ENCODE results near the gene LCP2. TPM values are rescaled to one million over a fixed set of nuclear protein-coding genes. Genes with fewer than 3 reads are reported as not detected.
A peak's percentile ranks its signal among the peaks of the same experiment; 100 is the strongest.

Gene LCP2
- total and polyA plus RNA-seq, 12 donors, result 2.7 to 35.1 (median 4.6) TPM

GRCh38 chr5:170292179-170293104 is 5.1 kb downstream of the LCP2 start:
- H3K4me1 ChIP-seq, result peaks cover 0 to 72% (median 13%) of the 10 kb centered on the region in 9 donors
- intact Hi-C loops (cut with DNase I), result no loop called here
- H3K9me3 ChIP-seq, result no peaks in the 10 kb centered on the region
- peaks cover 0 to 69% (median 0%) of the 10 kb centered on the region in 9 donors for H3K36me3 ChIP-seq
- WGBS, 2 donors, result 96 to 98% methylated on average over 4 of the region's 4 CpGs
- peak overlapping the region in 1 of 10 donors; percentile 79 for H3K4me3 ChIP-seq
- H3K27me3 ChIP-seq, result no peaks in the 10 kb centered on the region
- DNase-seq (no peak), ATAC-seq (no peak)
- peak overlapping the region in 1 of 10 donors; percentile 99 for H3K27ac ChIP-seq
- no peak for TF ChIP-seq CTCF (IDR thresholded peaks at IDR 0.05)

- WGBS, 2 donors, result 80 to 84% methylated on average over 3 of the region's 3 CpGs
- H3K27ac ChIP-seq, result peak overlapping the region in 7 of 10 donors; percentile 26 to 88 (median 42)
- no peak for TF ChIP-seq CTCF (IDR thresholded peaks at IDR 0.05)
Observed at GRCh38 chr5:170290498-170290897, 7.1 kb downstream of the LCP2 start.

GRCh38 chr5:170289764-170290163 is 7.8 kb downstream of the LCP2 start:
- H3K9me3 ChIP-seq, result peaks cover 0 to 12% (median 1%) of the 10 kb centered on the region in 11 donors
- 40 to 62% methylated on average over 4 of the region's 4 CpGs for WGBS, 2 donors
- ATAC-seq (peak; percentile 59 to 89 (median 75)), DNase-seq (peak; percentile 29 to 50)
- H3K27me3 ChIP-seq, result no peaks in the 10 kb centered on the region
- H3K4me3 ChIP-seq, result no peak overlapping the region
- no peak for TF ChIP-seq CTCF (IDR thresholded peaks at IDR 0.05)
- intact Hi-C loops (cut with DNase I), result loop anchor here in 1 of 10 donors (5.0 kb wide), 1 partner anchor 38 kb away; no protein-coding TSS in a partner anchor
- H3K36me3 ChIP-seq, result peaks cover 0 to 95% (median 0%) of the 10 kb centered on the region in 9 donors
- peaks cover 0 to 97% (median 13%) of the 10 kb centered on the region in 9 donors for H3K4me1 ChIP-seq
- H3K27ac ChIP-seq, result peak overlapping the region in 7 of 10 donors; percentile 26 to 88 (median 45)

More at GRCh38 chr5:170290498-170290897, 7.1 kb downstream of the LCP2 start:
- Histone ChIP-seq H3K9me3 (peaks cover 0 to 8% (median 0%) of the 10 kb centered on the region in 11 donors), H3K36me3 (peaks cover 0 to 89% (median 0%) of the 10 kb centered on the region in 9 donors), H3K4me3 (no peak overlapping the region), H3K4me1 (peaks cover 0 to 91% (median 13%) of the 10 kb centered on the region in 9 donors), H3K27me3 (no peaks in the 10 kb centered on the region)
- DNase-seq (no peak), ATAC-seq (no peak)
- intact Hi-C loops (cut with DNase I), result no loop called here

- TF ChIP-seq CTCF (IDR thresholded peaks at IDR 0.05), result no peak
- H3K4me3 ChIP-seq, result no peak overlapping the region
- H3K36me3 ChIP-seq, result peaks cover 0 to 95% (median 0%) of the 10 kb centered on the region in 9 donors
- peaks cover 0 to 19% (median 6%) of the 10 kb centered on the region in 11 donors for H3K9me3 ChIP-seq
- 92 to 95% methylated on average over 3 of the region's 3 CpGs for WGBS, 2 donors
- no peak for DNase-seq
- H3K27ac ChIP-seq, result peak overlapping the region in 6 of 10 donors; percentile 44 to 88 (median 52)
- ATAC-seq, result no peak
- H3K27me3 ChIP-seq, result no peaks in the 10 kb centered on the region
- H3K4me1 ChIP-seq, result peaks cover 0 to 97% (median 13%) of the 10 kb centered on the region in 9 donors
- intact Hi-C loops (cut with DNase I), result loop anchor here in 1 of 10 donors (5.0 kb wide), 1 partner anchor 38 kb away; no protein-coding TSS in a partner anchor
Observed at GRCh38 chr5:170289121-170289520, 8.5 kb downstream of the LCP2 start.
